ENCODE data around the gene MED10. TPM values are rescaled to one million over a fixed set of nuclear protein-coding genes. Genes with fewer than 3 reads are reported as not detected.

Gene MED10
- total RNA-seq, 2 donors from 2014 or later = 22.1 to 28.6 TPM

GRCh38 chr5:6386271-6386670, 7.9 kb upstream of the MED10 start:
- Histone ChIP-seq H3K4me1 (ENCODE audit: control insufficient read depth, insufficient read depth, low read length) (peaks cover 5% of the 10 kb centered on the region), H3K27ac (ENCODE audit: low read depth, low read length) (no peak overlapping the region), H3K9me3 (ENCODE audit: control insufficient read depth, low read length) (no peaks in the 10 kb centered on the region), H3K9ac (ENCODE audit: extremely low read depth, low read length, poor library complexity, severe bottlenecking) (no peak overlapping the region), H3K27me3 (ENCODE audit: control insufficient read depth, insufficient read depth, low read length, poor library complexity, severe bottlenecking) (peaks cover 7% of the 10 kb centered on the region), H3K36me3 (ENCODE audit: control insufficient read depth, insufficient read depth, low read length) (no peaks in the 10 kb centered on the region), H3K4me3 (ENCODE audit: low read length) (no peak overlapping the region)
- no peaks in the 10 kb centered on the region for H3K9me3 Mint-ChIP-seq
- H3K4me3 Mint-ChIP-seq = no peak overlapping the region
- H3K36me3 Mint-ChIP-seq (ENCODE audit: low read depth) = no peaks in the 10 kb centered on the region
- 86% methylated on average over 1 of the region's 1 CpG; no CpG with 5 or more reads in 1 of the 2 experiments for WGBS, 2 experiments (ENCODE audit: insufficient coverage in 1 of 2, insufficient read length in 1 of 2)
- no peak for DNase-seq
- H3K4me1 Mint-ChIP-seq = peaks cover 8% of the 10 kb centered on the region
- H3K27ac Mint-ChIP-seq = no peak overlapping the region
- peaks cover 6% of the 10 kb centered on the region for H3K27me3 Mint-ChIP-seq (ENCODE audit: insufficient read depth)
- no peak for TF ChIP-seq CTCF (conservative IDR thresholded peaks at IDR 0.05)

GRCh38 chr5:6384856-6385255, 6.5 kb upstream of the MED10 start:
- no peaks in the 10 kb centered on the region for H3K36me3 Mint-ChIP-seq (ENCODE audit: low read depth)
- peaks cover 8% of the 10 kb centered on the region for H3K4me1 Mint-ChIP-seq
- H3K27ac Mint-ChIP-seq = no peak overlapping the region
- WGBS, 2 experiments (ENCODE audit: insufficient coverage in 1 of 2, insufficient read length in 1 of 2) = 95 to 97% methylated on average over 7 to 9 of the region's 9 CpGs
- peak; percentile 36 for DNase-seq
- no peak overlapping the region for H3K4me3 Mint-ChIP-seq
- H3K4me3 ChIP-seq (ENCODE audit: low read length) = no peak overlapping the region
- H3K27me3 Mint-ChIP-seq (ENCODE audit: insufficient read depth) = peaks cover 5% of the 10 kb centered on the region
- H3K9ac ChIP-seq (ENCODE audit: extremely low read depth, low read length, poor library complexity, severe bottlenecking) = no peak overlapping the region
- H3K36me3 ChIP-seq (ENCODE audit: control insufficient read depth, insufficient read depth, low read length) = no peaks in the 10 kb centered on the region
- no peak overlapping the region for H3K27ac ChIP-seq (ENCODE audit: low read depth, low read length)
- TF ChIP-seq CTCF (conservative IDR thresholded peaks at IDR 0.05) = no peak
- peaks cover 5% of the 10 kb centered on the region for H3K4me1 ChIP-seq (ENCODE audit: control insufficient read depth, insufficient read depth, low read length)
- H3K9me3 Mint-ChIP-seq = no peaks in the 10 kb centered on the region
- peaks cover 7% of the 10 kb centered on the region for H3K27me3 ChIP-seq (ENCODE audit: control insufficient read depth, insufficient read depth, low read length, poor library complexity, severe bottlenecking)
- no peaks in the 10 kb centered on the region for H3K9me3 ChIP-seq (ENCODE audit: control insufficient read depth, low read length)

- no peak for TF ChIP-seq CTCF (conservative IDR thresholded peaks at IDR 0.05)
- Mint-ChIP-seq H3K9me3 (no peaks in the 10 kb centered on the region), H3K4me1 (peaks cover 11% of the 10 kb centered on the region), H3K4me3 (no peak overlapping the region), H3K36me3 (ENCODE audit: low read depth) (no peaks in the 10 kb centered on the region), H3K27ac (no peak overlapping the region), H3K27me3 (ENCODE audit: insufficient read depth) (no peaks in the 10 kb centered on the region)
- H3K27ac ChIP-seq (ENCODE audit: low read depth, low read length) = no peak overlapping the region
- H3K9ac ChIP-seq (ENCODE audit: extremely low read depth, low read length, poor library complexity, severe bottlenecking) = no peak overlapping the region
- WGBS, 2 experiments (ENCODE audit: insufficient coverage in 1 of 2, insufficient read length in 1 of 2) = 82 to 84% methylated on average over 5 to 6 of the region's 6 CpGs
- peak; percentile 60 for DNase-seq
- H3K36me3 ChIP-seq (ENCODE audit: control insufficient read depth, insufficient read depth, low read length) = no peaks in the 10 kb centered on the region
- peaks cover 5% of the 10 kb centered on the region for H3K4me1 ChIP-seq (ENCODE audit: control insufficient read depth, insufficient read depth, low read length)
- no peaks in the 10 kb centered on the region for H3K9me3 ChIP-seq (ENCODE audit: control insufficient read depth, low read length)
- no peak overlapping the region for H3K4me3 ChIP-seq (ENCODE audit: low read length)
- peaks cover 7% of the 10 kb centered on the region for H3K27me3 ChIP-seq (ENCODE audit: control insufficient read depth, insufficient read depth, low read length, poor library complexity, severe bottlenecking)
These were observed 5.0 kb upstream of the MED10 start for GRCh38 chr5:6383376-6383775.
